Stimulated activated CD4-positive, alpha-beta T cell treated with anti-CD3 and anti-CD28 coated beads, TNF-alpha, amount 100 ng/mL, for 48 hours (primary cell): ENCODE measurements around the gene NEIL3.

ENCODE experiments used
- DNase-seq, 3 donors: peaks; one replicate each; pipeline ENCODE4 v3.0.0-alpha.2; 2020; ENCODE audit warnings: low read depth in 3 of 3

Gene NEIL3

DNA sequence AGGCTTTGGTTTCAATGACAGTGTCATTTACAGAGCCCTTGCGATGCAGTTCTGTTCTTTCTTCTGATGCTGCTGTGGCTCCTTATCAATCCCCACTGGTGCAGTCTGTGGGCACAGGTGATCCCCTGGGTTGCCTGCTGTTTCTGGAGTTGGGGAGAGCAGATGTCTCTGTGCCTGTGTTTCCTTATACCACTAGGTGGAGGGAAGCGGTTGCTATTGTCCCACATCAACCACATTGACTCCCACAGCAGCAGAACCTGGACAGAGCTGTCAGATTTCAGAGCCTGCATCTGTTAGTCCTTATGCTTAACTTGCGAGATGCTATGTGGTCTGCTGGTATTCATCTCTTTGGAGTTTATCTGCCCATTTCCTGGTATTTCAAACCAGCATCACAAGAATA, 57.7 kb downstream of the NEIL3 start:
- DNase-seq, result no peak

DNA sequence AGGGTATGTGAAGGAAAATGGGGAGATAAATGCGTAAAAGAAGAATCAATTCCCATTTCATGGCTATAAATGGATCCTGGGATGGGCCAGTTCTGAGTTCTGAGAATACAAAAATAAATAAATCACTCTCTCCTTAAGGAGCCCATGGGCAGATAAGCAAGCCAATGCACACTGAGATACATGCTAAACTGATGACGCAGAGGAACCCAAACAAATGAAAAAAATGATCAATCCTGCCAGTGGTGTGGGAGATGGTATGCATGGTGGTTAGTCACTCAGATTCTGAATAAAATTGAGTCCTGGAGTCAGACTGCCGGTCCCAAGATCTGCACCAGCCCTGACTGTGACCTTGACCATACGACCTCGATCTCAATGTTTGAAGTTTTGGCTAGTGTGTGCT, 59.7 kb downstream of the NEIL3 start:
- no peak for DNase-seq

DNA sequence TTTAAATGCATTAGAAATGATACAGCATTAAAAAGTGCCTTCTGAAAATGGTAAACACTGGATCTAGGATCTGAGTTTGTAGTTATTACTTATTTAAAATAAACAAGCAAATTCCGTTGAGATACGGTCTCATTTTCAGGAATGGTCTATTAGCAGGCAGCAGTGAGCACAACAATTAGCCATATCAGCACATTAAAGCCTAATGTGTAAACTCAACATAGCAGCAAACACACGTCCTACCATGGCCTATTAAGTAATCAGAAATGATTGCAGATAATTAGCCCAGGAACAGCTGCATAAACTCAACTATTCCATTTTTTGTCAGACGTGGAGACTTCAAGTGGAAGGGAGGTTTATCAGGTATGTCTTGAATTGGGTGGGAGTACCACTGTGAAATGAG, 61.8 kb downstream of the NEIL3 start:
- DNase-seq, result no peak

DNA sequence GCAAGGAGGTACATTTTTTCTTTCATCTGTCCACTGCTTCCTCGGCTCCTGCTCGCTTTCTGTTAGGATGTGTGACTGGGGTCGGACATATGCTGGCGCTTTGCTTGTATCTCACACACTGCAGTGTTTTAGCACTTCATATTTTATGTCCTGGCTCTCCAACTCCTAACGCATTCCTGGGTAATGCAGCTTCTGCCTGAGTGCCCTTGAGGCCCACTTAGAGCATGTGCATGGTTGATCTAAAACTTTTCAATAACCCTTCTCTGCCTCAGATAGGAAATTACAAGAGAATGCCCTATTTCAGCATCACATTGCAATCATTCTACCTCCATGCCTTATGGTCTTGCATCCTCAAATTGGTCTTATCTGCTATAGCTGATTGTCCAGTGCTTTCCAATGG, 65.3 kb downstream of the NEIL3 start:
- no peak for DNase-seq

DNA sequence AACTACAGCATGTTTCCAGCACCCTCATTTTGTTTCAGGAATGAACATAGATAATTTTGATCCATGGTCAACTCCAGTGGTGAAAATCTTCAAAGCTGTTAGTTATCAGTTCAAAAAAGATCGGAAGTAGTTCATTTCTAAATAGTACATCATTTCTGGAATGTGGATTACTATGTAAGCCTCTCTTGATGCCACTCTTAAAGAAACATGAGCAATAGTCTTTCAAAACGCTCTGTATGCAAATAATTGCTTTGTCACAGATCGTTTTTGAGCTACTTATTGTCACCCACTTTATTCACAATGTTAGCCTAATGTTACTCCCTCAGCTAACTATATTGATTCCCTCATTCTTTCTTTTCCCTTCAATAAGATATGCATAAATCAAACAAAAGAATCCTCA, 65.7 kb downstream of the NEIL3 start:
- no peak for DNase-seq

DNA sequence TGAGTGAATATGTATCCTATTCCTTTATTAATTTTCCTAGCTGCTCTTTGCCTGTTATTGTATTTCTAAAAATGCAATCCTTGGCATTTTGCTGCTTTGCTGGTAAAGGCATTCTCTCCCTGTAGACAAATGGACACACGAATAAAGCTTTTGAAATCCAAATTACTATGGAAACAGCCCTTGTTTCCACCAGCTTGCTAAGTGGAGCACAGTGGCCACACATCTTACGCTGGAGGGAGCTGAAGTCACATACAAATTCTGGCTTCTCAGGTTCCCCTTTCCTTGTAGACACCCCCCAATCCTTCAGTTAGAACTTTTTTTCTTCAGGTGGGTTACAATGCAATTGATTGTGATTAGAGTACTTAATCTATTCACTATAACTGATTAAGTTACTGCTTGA, 66.3 kb downstream of the NEIL3 start:
- DNase-seq, result no peak

DNA sequence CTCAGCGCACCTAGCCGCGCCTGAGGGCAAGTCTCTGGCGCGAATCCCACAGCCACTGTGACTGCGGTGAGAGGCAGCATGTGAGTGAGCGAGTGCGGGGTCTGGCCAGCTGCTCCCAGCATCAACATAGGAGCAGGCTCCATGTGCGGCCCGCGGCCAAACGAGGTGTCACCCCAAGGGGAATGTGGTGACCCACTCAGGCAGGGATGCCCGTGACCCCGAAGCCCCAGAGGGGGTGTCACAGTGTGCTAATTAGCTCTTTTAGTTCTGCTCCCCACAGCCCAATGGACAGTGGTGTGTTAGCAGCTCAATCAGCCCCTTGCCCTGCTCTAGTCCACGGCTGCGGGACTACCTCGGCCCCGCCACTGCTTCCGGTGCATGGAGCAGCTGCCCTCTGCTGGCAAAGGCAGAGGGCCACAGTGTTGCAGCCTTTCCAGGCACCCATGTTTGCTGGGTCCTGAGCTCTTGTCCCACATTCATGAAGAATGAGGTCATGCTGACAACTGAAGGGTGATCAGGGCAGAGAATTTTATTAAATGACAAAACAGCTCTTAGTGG, 71.1 kb downstream of the NEIL3 start:
- DNase-seq, result no peak

DNA sequence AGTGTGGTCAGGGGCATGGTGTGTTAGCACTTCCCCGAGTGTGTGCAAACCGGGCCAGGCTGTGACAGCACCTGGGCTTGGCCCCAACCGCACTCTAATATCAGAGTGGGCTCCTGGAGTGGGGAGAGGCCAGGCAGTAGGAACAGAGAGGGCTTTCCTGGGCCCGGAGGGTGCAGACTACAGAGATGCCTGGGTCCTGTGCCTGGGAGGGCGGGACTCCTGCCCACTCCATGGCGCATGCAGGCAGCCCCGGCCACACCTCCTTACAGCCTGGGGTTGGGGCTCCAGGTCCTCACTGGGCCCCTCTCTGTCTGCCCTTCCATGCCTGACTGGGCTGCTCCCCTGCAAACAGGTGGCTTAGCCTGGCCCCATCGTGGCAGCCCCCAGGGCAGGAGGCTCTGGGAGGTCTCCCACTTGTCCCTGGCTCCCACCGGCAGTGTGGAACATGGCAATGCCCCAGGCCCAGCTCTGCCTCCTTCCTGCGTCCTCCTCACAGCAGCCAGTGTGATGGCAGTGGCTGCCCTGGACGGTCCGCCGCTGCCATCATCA, 72.2 kb downstream of the NEIL3 start:
- no peak for DNase-seq

DNA sequence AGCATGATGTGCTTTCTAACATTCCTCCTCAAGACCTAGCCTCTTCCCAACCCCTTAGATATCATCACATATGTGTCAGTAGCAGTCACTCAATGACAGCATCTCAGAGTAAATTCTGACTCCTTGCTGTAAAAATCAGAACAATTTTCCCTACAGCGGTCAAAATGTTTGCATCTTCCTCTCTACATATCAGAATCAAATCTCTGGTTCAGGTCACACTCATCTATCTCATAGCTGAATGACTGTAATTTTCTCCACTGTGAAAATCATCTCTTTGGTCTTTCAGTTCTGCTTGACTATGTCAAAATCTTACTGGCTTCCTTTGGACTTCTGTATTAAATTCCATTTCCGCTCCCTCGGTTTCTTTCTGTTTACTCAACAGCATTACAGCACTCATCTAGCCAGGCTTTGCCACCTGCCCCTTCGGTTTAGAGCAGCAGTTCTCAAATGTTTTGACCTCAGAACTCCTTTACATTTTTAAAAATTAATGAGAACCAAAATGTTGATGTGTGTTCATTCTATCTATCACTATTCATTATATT, 75.3 kb downstream of the NEIL3 start:
- no peak for DNase-seq

DNA sequence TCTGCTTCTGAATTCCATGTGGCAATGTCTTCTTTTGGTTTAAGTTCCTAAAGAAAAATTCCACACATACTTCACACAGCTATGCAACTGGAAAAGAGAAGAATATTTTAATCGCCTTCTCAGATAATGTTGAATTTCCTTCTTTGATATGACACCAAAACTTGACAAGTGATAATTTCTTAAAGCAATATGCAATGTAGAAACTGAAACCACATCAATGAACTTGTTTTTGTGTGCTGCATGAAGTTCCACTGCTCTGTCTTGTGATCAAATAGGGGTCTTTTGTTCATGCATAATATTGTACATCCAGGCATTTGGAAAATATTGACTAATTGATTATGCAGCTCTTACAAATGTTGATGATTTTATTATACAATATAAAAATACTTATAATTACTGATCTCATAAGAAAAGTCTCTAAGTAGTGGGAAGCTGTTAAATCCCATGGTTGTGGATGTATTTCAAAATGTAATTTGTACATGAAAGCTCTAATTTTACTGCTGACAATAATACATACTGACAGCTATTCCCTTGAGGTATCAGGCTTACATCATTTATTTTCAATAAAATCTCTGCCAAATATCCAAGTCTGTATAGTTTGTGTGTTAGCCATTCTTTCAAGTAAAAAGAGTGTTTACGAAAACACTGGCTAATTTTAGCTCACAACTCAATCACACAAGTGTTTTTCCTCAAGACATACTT, 76.1 kb downstream of the NEIL3 start:
- DNase-seq, result no peak

DNA sequence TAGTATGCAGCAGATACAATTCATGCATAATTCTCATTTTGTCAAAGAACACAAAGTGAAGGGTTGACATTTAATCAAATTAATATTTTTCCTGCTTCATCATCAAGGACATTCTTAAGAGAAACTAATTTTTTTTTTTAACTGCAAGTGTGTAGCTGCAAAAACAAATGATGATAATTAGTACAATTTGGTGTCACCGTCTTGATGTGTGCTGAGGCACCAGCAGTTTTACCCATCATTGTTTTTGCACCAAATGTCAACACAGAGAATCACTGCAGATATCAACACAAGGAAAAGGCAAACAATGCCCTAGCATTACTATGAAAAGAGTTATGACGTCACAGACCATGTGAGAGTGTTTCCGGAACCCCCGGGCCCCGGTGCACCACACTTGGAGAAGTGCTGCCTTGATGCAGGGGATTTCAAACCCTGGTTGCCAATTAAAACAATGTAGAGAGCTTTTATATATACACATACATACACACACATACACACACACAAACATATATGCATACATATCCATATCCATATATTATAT, 76.7 kb downstream of the NEIL3 start:
- DNase-seq, result no peak

DNA sequence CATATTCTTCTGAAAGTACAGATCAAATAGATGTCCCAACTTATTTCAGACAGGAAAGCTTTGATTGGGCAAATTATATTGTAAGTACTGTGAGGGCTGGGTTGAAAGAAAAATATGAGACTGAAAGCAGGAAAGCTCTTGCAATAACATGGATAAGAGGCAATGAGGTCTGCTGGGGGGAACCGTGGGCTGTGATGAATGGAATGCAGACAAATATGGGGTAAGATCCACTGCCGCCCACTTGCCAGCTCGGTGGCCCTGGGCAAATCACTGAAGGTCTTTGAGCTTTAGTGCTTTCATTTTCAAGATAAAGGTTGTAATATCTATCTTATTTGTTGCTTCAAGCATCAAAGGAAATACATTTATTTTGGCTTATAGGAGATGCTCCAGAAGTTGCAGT, 81.6 kb downstream of the NEIL3 start:
- no peak for DNase-seq

DNA sequence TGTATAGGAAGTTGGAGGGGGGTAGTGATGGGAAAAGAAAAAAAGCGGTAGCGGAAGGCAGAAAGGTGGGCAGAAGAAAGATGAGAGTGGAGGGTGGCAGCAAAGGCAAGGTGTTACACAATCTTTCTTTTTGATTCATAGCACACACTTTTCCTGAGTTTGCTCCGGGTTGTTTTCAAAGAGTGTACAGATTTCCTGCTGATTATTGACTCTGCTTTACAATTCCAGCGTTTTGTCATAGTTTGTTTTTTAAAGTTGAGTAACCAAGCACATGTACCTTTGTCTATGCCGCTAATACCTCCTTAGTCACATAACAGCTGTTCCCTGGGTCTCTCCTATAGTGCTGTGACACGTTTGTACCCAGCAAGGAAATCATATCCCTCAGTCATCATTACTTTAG, 82.3 kb downstream of the NEIL3 start:
- no peak for DNase-seq

DNA sequence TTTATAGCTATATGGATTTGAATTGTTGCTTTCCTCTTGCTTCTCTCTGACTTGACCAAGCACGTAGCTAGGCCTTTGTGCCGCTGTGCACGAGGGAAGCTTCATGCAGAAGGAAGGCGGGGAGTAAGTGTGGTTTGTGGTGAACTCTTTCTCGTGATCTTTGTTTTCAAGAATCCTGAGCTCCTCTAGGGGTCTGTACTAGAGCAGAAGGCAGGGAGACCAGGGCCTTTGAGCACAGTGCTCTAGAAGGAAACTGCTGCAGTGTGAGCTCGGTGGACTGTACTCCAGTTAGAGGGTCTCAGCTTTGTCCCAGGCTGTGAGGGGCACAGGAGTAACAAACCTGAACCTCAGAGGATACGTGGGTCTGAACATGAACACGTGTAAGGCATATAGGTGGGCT, 83.6 kb downstream of the NEIL3 start:
- peak in 1 of 3 donors; percentile 2 for DNase-seq

DNA sequence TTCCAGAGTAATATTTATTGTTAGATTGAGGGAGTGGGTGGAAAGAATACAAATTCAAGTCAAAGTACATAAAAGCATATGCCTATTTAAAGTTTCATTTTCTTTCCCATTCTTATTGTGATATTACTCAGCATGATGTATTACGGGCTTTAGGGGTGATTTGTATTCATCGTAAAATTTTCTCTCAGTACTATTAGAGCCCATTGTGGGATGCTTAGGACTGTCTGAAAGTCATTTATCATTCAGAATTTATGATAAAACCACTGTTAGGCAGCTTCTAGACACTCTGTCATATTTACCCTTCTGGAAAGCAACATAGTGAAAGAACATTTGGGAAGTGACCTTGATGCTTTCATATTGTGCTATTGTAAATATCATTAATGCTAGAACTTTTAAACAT, 86.7 kb downstream of the NEIL3 start:
- no peak for DNase-seq

DNA sequence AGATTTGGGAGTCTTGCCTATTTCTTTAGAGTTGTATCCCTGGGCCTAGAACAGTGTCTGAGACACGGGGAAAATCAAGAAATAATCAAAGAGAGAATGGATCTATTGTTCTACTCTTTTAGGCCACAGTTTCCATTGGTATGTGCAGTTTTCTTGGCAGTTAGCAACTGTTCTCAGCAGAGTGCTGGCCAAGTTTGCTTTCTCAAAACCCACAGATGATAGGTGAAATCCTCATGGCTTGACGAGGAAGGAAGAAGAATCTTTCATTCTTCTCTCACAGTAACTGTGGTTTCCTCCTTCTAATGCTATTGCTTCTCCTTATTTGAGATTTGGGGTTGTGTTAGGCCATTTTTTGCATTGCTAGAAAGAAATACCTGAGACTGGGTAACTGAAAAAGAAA, 90.4 kb downstream of the NEIL3 start:
- DNase-seq, result no peak

DNA sequence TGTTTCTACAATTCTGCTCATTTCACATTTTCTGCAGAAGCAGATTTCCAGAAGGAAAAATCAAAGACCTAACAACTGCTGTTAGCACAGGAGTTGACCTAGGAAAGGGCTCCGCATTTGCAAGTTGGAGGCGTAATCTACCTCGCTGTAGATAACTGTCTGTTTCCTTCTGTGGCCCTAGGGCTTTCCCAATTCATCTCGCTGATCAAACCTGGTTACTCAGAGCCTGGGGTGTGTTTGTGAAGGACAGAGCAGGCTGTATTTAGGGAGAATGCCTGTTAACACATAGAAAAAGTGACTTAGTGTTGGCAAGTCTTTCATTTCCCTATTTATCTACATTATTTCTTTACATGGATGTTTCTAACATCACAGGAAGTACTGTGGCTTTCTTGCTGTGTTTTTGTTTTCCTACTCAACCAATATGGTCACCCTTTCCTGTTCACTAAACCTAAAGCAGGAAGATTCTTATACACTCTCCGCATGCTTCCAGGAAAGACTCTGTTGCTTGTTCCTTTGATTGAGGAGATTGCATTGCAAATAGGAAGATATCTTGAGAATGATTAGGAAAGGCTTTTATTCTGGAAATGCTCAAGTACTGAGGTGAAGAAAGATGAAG, 92.1 kb downstream of the NEIL3 start:
- DNase-seq, result no peak

DNA sequence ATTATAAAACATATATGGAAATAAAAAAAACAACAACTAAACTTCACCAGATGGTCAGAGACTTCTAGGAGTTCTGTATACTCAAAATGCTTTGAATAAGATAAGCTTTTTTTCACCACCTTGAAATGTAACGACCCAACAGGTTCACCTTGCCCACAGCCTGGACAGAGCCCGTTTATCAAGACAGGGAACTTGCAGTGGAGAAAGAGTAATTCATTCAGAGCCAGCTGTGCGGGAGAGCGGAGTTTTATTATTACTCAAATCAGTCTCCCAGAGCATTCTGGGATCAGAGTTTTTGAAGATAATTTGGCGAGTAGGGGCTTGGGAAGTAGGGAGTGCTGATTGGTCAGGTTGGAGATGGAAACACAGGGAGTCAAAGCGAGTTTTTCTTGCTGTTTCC, 94.1 kb downstream of the NEIL3 start:
- DNase-seq, result no peak

DNA sequence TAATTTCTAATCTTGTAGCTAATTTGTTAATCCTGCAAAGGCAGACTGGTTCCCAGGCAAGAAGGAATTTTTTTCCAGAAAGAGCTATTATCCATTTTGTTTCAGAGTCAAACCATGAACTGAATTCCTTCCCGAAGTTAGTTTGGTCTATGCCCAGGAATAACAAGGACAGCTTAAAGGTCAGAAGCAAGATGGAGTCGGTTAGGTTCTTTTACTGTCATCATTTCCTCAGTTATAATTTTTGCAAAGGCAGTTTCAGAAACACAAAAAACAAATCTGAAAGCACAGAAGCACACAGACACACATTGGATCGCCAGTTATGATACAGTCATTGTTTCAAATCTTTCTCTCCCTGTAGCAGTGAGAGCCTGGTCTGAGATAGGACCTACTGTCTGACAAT, 94.7 kb downstream of the NEIL3 start:
- no peak for DNase-seq

DNA sequence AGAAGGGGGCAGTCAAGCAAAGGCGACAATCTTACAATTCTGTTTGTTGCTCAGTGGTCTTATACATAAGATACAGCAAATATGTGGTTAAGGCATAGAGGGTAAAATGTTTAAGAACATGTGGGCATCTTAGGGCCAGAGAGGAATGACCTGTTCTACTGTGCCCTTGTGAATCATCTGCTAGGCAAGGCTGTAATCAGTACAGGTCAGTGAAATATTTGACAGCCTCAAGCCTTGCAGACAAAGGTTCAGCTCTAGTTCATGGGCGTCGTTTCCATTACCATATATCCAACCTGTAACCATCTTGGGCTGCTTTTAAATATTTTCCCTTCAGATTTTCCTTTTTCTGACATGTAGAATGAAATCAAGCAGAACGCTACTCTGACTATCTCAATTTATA, 95.3 kb downstream of the NEIL3 start:
- DNase-seq, result no peak

DNA sequence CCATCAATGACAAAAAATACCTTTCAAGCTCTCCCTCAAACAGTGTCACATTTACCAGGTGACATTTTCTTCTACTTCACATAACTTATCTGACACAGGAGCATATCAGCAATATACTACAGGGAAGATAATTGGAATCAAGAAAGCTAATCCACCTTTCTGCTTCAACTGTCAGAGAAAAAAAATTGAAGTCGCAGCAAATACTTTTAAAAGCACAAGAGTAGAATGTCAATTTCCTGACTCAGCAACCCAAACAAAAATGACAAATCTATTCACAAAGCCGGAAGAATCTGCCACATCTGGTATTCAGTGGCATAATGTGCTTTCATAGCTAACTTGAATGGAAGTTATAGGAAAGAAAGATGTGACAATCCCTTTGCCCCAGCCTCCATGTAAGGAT, 95.8 kb downstream of the NEIL3 start:
- DNase-seq, result no peak

DNA sequence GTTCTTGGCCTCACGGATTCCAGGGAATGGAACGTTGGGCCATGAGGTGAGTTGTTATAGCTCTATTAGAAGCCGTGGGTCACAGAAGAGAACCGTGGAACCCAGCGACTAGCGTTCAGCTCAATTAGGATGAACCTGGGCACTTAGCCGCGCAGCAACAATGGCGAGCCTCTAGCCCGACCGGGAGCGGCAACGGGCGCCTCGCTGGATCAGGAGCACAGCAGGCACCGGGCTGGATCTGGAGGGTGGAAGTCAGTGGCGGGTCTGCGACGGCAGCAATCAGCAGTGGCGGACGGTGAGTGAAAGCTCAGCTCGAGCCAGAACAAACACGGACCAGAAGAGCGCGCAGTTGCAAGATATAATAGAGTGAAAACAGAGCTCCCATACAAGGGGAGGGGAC, 98.3 kb downstream of the NEIL3 start:
- no peak for DNase-seq

DNA sequence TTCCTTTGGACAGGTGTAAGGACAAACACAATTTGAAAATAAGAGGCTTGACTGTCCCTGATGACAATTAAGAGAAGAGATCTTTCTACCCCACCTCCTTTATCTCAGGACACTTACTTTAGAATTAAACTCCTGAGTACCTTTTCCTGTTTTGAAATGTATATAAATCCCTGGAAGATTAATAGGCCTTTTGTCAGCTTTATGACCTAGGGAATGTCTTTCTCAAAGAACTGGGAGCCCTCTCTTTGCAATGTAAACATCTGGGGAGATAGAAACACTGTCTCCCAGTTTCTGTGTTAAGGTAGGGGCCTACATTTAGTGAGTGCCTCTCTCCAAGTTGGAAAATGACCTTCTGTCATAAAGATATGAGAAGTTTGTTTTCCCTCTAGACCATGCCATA, 100.9 kb downstream of the NEIL3 start:
- DNase-seq, result no peak
